ENCODE data around the gene MRLN.
"Not testable (repeated sequence)": the region's sequence is repeated elsewhere in the genome, so short reads cannot be mapped to it uniquely, and the experiment has no call there.

The MRLN gene

GRCh38 chr10:59745163-59745650 is 8.0 kb downstream of the MRLN start:
- no peak for DNase-seq (ENCODE audit: extremely low read depth, low read depth)
- no peak overlapping the region for H3K4me3 ChIP-seq (replicated peaks; ENCODE audit: low read depth, low read length)
- TF ChIP-seq CTCF (IDR thresholded peaks at IDR 0.05; ENCODE audit: low read depth, low read length, missing control alignments), result no peak

- DNase-seq (ENCODE audit: extremely low read depth, low read depth); H3K4me3 ChIP-seq (replicated peaks; ENCODE audit: low read depth, low read length): not testable (repeated sequence)
Observed at GRCh38 chr10:59744762-59745161, 8.5 kb downstream of the MRLN start.

- not testable (repeated sequence) for DNase-seq (ENCODE audit: extremely low read depth, low read depth); H3K4me3 ChIP-seq (replicated peaks; ENCODE audit: low read depth, low read length)
Observed at GRCh38 chr10:59744156-59744555, 9.1 kb downstream of the MRLN start.

- H3K4me3 ChIP-seq (replicated peaks; ENCODE audit: low read depth, low read length), result no peak overlapping the region
- no peak for DNase-seq (ENCODE audit: extremely low read depth, low read depth)
- no peak for TF ChIP-seq CTCF (IDR thresholded peaks at IDR 0.05; ENCODE audit: low read depth, low read length, missing control alignments)
Observed at GRCh38 chr10:59741583-59741982, 11.7 kb downstream of the MRLN start.

GRCh38 chr10:59741048-59741447 is 12.2 kb downstream of the MRLN start:
- no peak overlapping the region for H3K4me3 ChIP-seq (replicated peaks; ENCODE audit: low read depth, low read length)
- TF ChIP-seq CTCF (IDR thresholded peaks at IDR 0.05; ENCODE audit: low read depth, low read length, missing control alignments), result no peak
- DNase-seq (ENCODE audit: extremely low read depth, low read depth), result no peak

- no peak for DNase-seq (ENCODE audit: extremely low read depth, low read depth)
- TF ChIP-seq CTCF (IDR thresholded peaks at IDR 0.05; ENCODE audit: low read depth, low read length, missing control alignments), result no peak
- H3K4me3 ChIP-seq (replicated peaks; ENCODE audit: low read depth, low read length), result no peak overlapping the region
Observed at GRCh38 chr10:59736749-59737148, 16.5 kb downstream of the MRLN start.

GRCh38 chr10:59735296-59735695 is 18.0 kb downstream of the MRLN start:
- no peak for TF ChIP-seq CTCF (IDR thresholded peaks at IDR 0.05; ENCODE audit: low read depth, low read length, missing control alignments)
- DNase-seq (ENCODE audit: extremely low read depth, low read depth), result no peak

GRCh38 chr10:59734014-59734462 is 19.2 kb downstream of the MRLN start:
- DNase-seq (ENCODE audit: extremely low read depth, low read depth), result no peak
- TF ChIP-seq CTCF (IDR thresholded peaks at IDR 0.05; ENCODE audit: low read depth, low read length, missing control alignments), result no peak
- no peak overlapping the region for H3K4me3 ChIP-seq (replicated peaks; ENCODE audit: low read depth, low read length)

More at GRCh38 chr10:59735296-59735695, 18.0 kb downstream of the MRLN start:
- no peak overlapping the region for H3K4me3 ChIP-seq (replicated peaks; ENCODE audit: low read depth, low read length)

- DNase-seq (ENCODE audit: extremely low read depth, low read depth); H3K4me3 ChIP-seq (replicated peaks; ENCODE audit: low read depth, low read length): not testable (repeated sequence)
Observed at GRCh38 chr10:59733321-59734013, 19.8 kb downstream of the MRLN start.

GRCh38 chr10:59732849-59733248 is 20.4 kb downstream of the MRLN start:
- not testable (repeated sequence) for H3K4me3 ChIP-seq (replicated peaks; ENCODE audit: low read depth, low read length); DNase-seq (ENCODE audit: extremely low read depth, low read depth)

GRCh38 chr10:59729167-59729566 is 24.1 kb downstream of the MRLN start:
- H3K4me3 ChIP-seq (replicated peaks; ENCODE audit: low read depth, low read length); DNase-seq (ENCODE audit: extremely low read depth, low read depth): not testable (repeated sequence)
